ENCODE data around the gene RNU11. TPM values are rescaled to one million over a fixed set of nuclear protein-coding genes. Genes with fewer than 3 reads are reported as not detected.
"Not testable (repeated sequence)": the region's sequence is repeated elsewhere in the genome, so short reads cannot be mapped to it uniquely, and the experiment has no call there.

RNU11 gene
- total RNA-seq, 2 donors from 2014 or later: not detected

GRCh38 chr1:28642056-28642846 lies 6.1 kb upstream of the RNU11 start:
- intact Hi-C loops (cut with DNase I): loop anchor here (2.0 to 10.0 kb wide), 2 partner anchors 57 to 95 kb away; partner anchors contain the start of gene YTHDF2
- Histone ChIP-seq H3K4me1 (replicated peaks) (no peaks in the 10 kb centered on the region), H3K27ac (peak overlapping the region; percentile 81 to 83), H3K9me3 (no peaks in the 10 kb centered on the region), H3K36me3 (no peaks in the 10 kb centered on the region), H3K27me3 (replicated peaks; ENCODE audit: insufficient read depth) (no peaks in the 10 kb centered on the region), H3K4me3 (peak overlapping the region; percentile 55 to 67)
- TF ChIP-seq POLR2A (IDR thresholded peaks at IDR 0.05): no peak
- under 1% methylated on average over 26 of the region's 26 CpGs for WGBS
- DNase-seq (ENCODE audit: low spot score): no peak

- intact Hi-C loops (cut with DNase I): loop anchor here (2.0 to 10.0 kb wide), 2 partner anchors 58 to 94 kb away; partner anchors contain the start of gene YTHDF2
- WGBS: 1% methylated on average over 48 of the region's 49 CpGs
- Histone ChIP-seq H3K27me3 (replicated peaks; ENCODE audit: insufficient read depth) (no peaks in the 10 kb centered on the region), H3K9me3 (no peaks in the 10 kb centered on the region), H3K27ac (peak within 1 kb of the TSS; percentile 81 to 83), H3K4me1 (replicated peaks) (no peaks in the 10 kb centered on the region), H3K4me3 (peak within 1 kb of the TSS; percentile 55 to 67), H3K36me3 (no peaks in the 10 kb centered on the region)
- peak; percentile 91 for DNase-seq (ENCODE audit: low spot score)
- TF ChIP-seq CTCF (IDR thresholded peaks at IDR 0.05): peak; percentile 24 to 67 (median 62)
- peak; percentile 97 for TF ChIP-seq POLR2A (IDR thresholded peaks at IDR 0.05)
- peak; percentile 99 for TF ChIP-seq POLR2AphosphoS5 (IDR thresholded peaks at IDR 0.05)
These were observed 5.4 kb upstream of the RNU11 start, which contains the start of gene TAF12 for GRCh38 chr1:28642847-28643635. Gene TAF12 (minus strand): TSS chr1:28643067. CDS start chr1:28622081, 20,986 bp downstream.

- no peaks in the 10 kb centered on the region for H3K9me3 ChIP-seq
- TF ChIP-seq CTCF (IDR thresholded peaks at IDR 0.05) (no peak), POLR2AphosphoS5 (IDR thresholded peaks at IDR 0.05) (no peak), POLR2A (IDR thresholded peaks at IDR 0.05) (no peak)
- peak overlapping the region in 1 of 2 donors; percentile 83 for H3K27ac ChIP-seq
- H3K4me3 ChIP-seq: no peak overlapping the region
- intact Hi-C loops (cut with DNase I): loop anchor here (10.0 kb wide), 1 partner anchor 60 kb away; no protein-coding TSS in a partner anchor
- no peaks in the 10 kb centered on the region for H3K4me1 ChIP-seq (replicated peaks)
- DNase-seq (ENCODE audit: low spot score): no peak
- no peaks in the 10 kb centered on the region for H3K27me3 ChIP-seq (replicated peaks; ENCODE audit: insufficient read depth)
- 97% methylated on average over 3 of the region's 3 CpGs for WGBS
- no peaks in the 10 kb centered on the region for H3K36me3 ChIP-seq
These were observed 3.9 kb upstream of the RNU11 start for GRCh38 chr1:28644494-28644893.

GRCh38 chr1:28645406-28645805 lies 3.0 kb upstream of the RNU11 start:
- WGBS: 96% methylated on average over 11 of the region's 11 CpGs
- intact Hi-C loops (cut with DNase I): loop anchor here (10.0 kb wide), 1 partner anchor 61 kb away; no protein-coding TSS in a partner anchor

GRCh38 chr1:28646040-28646439 lies 2.4 kb upstream of the RNU11 start:
- no peak for DNase-seq (ENCODE audit: low spot score)
- no peak overlapping the region for H3K27ac ChIP-seq
- no peaks in the 10 kb centered on the region for H3K27me3 ChIP-seq (replicated peaks; ENCODE audit: insufficient read depth)
- H3K9me3 ChIP-seq: no peaks in the 10 kb centered on the region
- H3K4me3 ChIP-seq: no peak overlapping the region
- intact Hi-C loops (cut with DNase I): loop anchor here (10.0 kb wide), 1 partner anchor 61 kb away; no protein-coding TSS in a partner anchor
- WGBS: 86% methylated on average over 1 of the region's 1 CpG
- H3K4me1 ChIP-seq (replicated peaks): no peaks in the 10 kb centered on the region
- no peak for TF ChIP-seq POLR2AphosphoS5 (IDR thresholded peaks at IDR 0.05)
- no peak for TF ChIP-seq CTCF (IDR thresholded peaks at IDR 0.05)
- TF ChIP-seq POLR2A (IDR thresholded peaks at IDR 0.05): no peak
- H3K36me3 ChIP-seq: no peaks in the 10 kb centered on the region

More at GRCh38 chr1:28645406-28645805, 3.0 kb upstream of the RNU11 start:
- not testable (repeated sequence) for H3K4me3 ChIP-seq; H3K27ac ChIP-seq; H3K36me3 ChIP-seq; H3K9me3 ChIP-seq; DNase-seq (ENCODE audit: low spot score); H3K27me3 ChIP-seq (replicated peaks; ENCODE audit: insufficient read depth); H3K4me1 ChIP-seq (replicated peaks)

Data from prostate gland (tissue), 2 donors.